ENCODE measurements around the gene TRPC3. TPM values are rescaled to one million over a fixed set of nuclear protein-coding genes. Genes with fewer than 3 reads are reported as not detected.

Gene TRPC3
- total RNA-seq (under 1 TPM; 0.08 to 0.33 TPM), polyA plus RNA-seq (under 1 TPM; 0.06 to 0.10 TPM)

- Histone ChIP-seq H3K27me3 (ENCODE audit: control insufficient read depth in 4 of 4, insufficient read depth in 4 of 4, low read length in 3 of 4) (peaks cover 0 to 20% (median 7%) of the 10 kb centered on the region in 4 donors), H3K27ac (ENCODE audit: low read depth in 1 of 2, low read length in 2 of 2) (no peak within 1 kb of the TSS), H3K36me3 (ENCODE audit: control insufficient read depth in 4 of 4, insufficient read depth in 3 of 4, low read depth in 1 of 4, low read length in 3 of 4) (no peaks in the 10 kb centered on the region), H3K4me1 (ENCODE audit: control insufficient read depth in 4 of 4, insufficient read depth in 4 of 4, low read length in 3 of 4) (peaks cover 8 to 18% (median 14%) of the 10 kb centered on the region in 4 donors), H3K9ac (ENCODE audit: low read depth in 1 of 2, low read length in 2 of 2) (peak within 1 kb of the TSS in 1 of 2 donors; percentile 14), H3K9me3 (ENCODE audit: control insufficient read depth in 4 of 4, low read length in 3 of 4) (no peaks in the 10 kb centered on the region), H3K4me3 (ENCODE audit: low read depth in 1 of 3, low read length in 3 of 3) (peak within 1 kb of the TSS in 2 of 3 donors; percentile 2 to 62)
- WGBS, result 1% methylated on average over 69 of the region's 69 CpGs
- DNase-seq (ENCODE audit: low spot score), result no peak
- no peak for TF ChIP-seq SP1 (IDR thresholded peaks at IDR 0.05)
- TF ChIP-seq, protein P1, sequence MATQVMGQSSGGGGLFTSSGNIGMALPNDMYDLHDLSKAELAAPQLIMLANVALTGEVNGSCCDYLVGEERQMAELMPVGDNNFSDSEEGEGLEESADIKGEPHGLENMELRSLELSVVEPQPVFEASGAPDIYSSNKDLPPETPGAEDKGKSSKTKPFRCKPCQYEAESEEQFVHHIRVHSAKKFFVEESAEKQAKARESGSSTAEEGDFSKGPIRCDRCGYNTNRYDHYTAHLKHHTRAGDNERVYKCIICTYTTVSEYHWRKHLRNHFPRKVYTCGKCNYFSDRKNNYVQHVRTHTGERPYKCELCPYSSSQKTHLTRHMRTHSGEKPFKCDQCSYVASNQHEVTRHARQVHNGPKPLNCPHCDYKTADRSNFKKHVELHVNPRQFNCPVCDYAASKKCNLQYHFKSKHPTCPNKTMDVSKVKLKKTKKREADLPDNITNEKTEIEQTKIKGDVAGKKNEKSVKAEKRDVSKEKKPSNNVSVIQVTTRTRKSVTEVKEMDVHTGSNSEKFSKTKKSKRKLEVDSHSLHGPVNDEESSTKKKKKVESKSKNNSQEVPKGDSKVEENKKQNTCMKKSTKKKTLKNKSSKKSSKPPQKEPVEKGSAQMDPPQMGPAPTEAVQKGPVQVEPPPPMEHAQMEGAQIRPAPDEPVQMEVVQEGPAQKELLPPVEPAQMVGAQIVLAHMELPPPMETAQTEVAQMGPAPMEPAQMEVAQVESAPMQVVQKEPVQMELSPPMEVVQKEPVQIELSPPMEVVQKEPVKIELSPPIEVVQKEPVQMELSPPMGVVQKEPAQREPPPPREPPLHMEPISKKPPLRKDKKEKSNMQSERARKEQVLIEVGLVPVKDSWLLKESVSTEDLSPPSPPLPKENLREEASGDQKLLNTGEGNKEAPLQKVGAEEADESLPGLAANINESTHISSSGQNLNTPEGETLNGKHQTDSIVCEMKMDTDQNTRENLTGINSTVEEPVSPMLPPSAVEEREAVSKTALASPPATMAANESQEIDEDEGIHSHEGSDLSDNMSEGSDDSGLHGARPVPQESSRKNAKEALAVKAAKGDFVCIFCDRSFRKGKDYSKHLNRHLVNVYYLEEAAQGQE (IDR thresholded peaks at IDR 0.05), result no peak
- no peak for TF ChIP-seq HNF4A (conservative IDR thresholded peaks at IDR 0.05)
- TF ChIP-seq, protein P2, sequence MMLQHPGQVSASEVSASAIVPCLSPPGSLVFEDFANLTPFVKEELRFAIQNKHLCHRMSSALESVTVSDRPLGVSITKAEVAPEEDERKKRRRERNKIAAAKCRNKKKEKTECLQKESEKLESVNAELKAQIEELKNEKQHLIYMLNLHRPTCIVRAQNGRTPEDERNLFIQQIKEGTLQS (IDR thresholded peaks at IDR 0.05), result no peak
- TF ChIP-seq GABPA (IDR thresholded peaks at IDR 0.05 in 1 of 2, conservative IDR thresholded peaks at IDR 0.05 in 1 of 2), result no peak
- TF ChIP-seq TAF1 (conservative IDR thresholded peaks at IDR 0.05), result no peak
- TF ChIP-seq JUND (IDR thresholded peaks at IDR 0.05), result no peak
- TF ChIP-seq RXRA (IDR thresholded peaks at IDR 0.05), result no peak
- TF ChIP-seq MAX (IDR thresholded peaks at IDR 0.05), result no peak
- no peak for TF ChIP-seq YY1 (IDR thresholded peaks at IDR 0.05)
- no peak for TF ChIP-seq RAD21 (IDR thresholded peaks at IDR 0.05)
- TF ChIP-seq ZBTB33 (IDR thresholded peaks at IDR 0.05), result no peak
- TF ChIP-seq HNF4G (IDR thresholded peaks at IDR 0.05), result no peak
- no peak for TF ChIP-seq EGR1 (IDR thresholded peaks at IDR 0.05; ENCODE audit: low read depth in 2 of 2)
- TF ChIP-seq, protein P3, sequence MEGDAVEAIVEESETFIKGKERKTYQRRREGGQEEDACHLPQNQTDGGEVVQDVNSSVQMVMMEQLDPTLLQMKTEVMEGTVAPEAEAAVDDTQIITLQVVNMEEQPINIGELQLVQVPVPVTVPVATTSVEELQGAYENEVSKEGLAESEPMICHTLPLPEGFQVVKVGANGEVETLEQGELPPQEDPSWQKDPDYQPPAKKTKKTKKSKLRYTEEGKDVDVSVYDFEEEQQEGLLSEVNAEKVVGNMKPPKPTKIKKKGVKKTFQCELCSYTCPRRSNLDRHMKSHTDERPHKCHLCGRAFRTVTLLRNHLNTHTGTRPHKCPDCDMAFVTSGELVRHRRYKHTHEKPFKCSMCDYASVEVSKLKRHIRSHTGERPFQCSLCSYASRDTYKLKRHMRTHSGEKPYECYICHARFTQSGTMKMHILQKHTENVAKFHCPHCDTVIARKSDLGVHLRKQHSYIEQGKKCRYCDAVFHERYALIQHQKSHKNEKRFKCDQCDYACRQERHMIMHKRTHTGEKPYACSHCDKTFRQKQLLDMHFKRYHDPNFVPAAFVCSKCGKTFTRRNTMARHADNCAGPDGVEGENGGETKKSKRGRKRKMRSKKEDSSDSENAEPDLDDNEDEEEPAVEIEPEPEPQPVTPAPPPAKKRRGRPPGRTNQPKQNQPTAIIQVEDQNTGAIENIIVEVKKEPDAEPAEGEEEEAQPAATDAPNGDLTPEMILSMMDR (IDR thresholded peaks at IDR 0.05; ENCODE audit: low read depth, low read length, missing input control), result no peak
- TF ChIP-seq FOXA2 (IDR thresholded peaks at IDR 0.05), result no peak
- TF ChIP-seq FOXA1 (IDR thresholded peaks at IDR 0.05), result no peak
- no peak for TF ChIP-seq NR2F2 (IDR thresholded peaks at IDR 0.05)
Observed at GRCh38 chr4:121951521-121952110, at the start of gene TRPC3. TSS of gene TRPC3 (minus strand) at chr4:121952060. CDS start at chr4:121951680, 380 bp downstream.

Data from liver (tissue), 9 donors.